Measurements from ENCODE around the gene MLPH.

The MLPH gene

DNA sequence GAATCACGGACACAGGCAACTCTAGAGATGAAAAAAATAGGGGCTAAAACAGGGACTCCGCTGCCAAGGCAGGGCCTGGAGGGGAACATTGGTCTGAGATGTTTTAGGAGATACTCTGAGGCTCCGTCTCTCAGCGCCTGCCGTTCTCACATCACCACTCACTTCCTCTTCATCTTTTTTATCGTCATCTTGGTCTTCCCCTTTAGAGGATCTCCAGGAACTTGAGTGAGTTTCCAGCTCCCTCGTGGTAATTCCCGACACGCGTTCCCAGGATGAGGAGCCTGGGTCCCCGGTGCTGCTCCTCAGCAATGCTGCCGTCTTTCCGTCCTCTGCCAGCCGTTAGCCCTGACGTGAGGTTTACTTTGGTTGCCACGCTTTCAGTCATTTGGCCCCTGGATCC is 16.1 kb downstream of the MLPH start:
- H3K9me3 ChIP-seq (ENCODE audit: insufficient read depth, low read length) = no peaks in the 10 kb centered on the region
- no peaks in the 10 kb centered on the region for H3K79me2 ChIP-seq (ENCODE audit: insufficient read depth, low read length)
- H3K9ac ChIP-seq (ENCODE audit: low read length) = no peak overlapping the region
- H4K20me1 ChIP-seq (ENCODE audit: low read depth, low read length) = no peaks in the 10 kb centered on the region
- H3K4me2 ChIP-seq (ENCODE audit: low read depth, low read length, poor library complexity, severe bottlenecking) = no peak overlapping the region
- H3K36me3 ChIP-seq (ENCODE audit: low read length) = no peaks in the 10 kb centered on the region
- no peaks in the 10 kb centered on the region for H3K27me3 ChIP-seq (ENCODE audit: low read length)
- H2AFZ ChIP-seq (ENCODE audit: low read depth, low read length, severe bottlenecking) = no peak overlapping the region
- no peak overlapping the region for H3K27ac ChIP-seq (ENCODE audit: low read depth, low read length)
- H3F3A ChIP-seq (ENCODE audit: insufficient read depth) = no peaks in the 10 kb centered on the region
- no peak for TF ChIP-seq EZH2phosphoT487 (conservative IDR thresholded peaks at IDR 0.05; ENCODE audit: low read length)
- TF ChIP-seq, protein P1, sequence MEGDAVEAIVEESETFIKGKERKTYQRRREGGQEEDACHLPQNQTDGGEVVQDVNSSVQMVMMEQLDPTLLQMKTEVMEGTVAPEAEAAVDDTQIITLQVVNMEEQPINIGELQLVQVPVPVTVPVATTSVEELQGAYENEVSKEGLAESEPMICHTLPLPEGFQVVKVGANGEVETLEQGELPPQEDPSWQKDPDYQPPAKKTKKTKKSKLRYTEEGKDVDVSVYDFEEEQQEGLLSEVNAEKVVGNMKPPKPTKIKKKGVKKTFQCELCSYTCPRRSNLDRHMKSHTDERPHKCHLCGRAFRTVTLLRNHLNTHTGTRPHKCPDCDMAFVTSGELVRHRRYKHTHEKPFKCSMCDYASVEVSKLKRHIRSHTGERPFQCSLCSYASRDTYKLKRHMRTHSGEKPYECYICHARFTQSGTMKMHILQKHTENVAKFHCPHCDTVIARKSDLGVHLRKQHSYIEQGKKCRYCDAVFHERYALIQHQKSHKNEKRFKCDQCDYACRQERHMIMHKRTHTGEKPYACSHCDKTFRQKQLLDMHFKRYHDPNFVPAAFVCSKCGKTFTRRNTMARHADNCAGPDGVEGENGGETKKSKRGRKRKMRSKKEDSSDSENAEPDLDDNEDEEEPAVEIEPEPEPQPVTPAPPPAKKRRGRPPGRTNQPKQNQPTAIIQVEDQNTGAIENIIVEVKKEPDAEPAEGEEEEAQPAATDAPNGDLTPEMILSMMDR (IDR thresholded peaks at IDR 0.05; ENCODE audit: insufficient read depth, low read length, poor library complexity, severe bottlenecking) = no peak
- H3K4me3 ChIP-seq (ENCODE audit: insufficient read depth, low read length, poor library complexity, severe bottlenecking) = no peak overlapping the region
- no peaks in the 10 kb centered on the region for H3K9me2 ChIP-seq (replicated peaks; ENCODE audit: insufficient read depth, low read length)

DNA sequence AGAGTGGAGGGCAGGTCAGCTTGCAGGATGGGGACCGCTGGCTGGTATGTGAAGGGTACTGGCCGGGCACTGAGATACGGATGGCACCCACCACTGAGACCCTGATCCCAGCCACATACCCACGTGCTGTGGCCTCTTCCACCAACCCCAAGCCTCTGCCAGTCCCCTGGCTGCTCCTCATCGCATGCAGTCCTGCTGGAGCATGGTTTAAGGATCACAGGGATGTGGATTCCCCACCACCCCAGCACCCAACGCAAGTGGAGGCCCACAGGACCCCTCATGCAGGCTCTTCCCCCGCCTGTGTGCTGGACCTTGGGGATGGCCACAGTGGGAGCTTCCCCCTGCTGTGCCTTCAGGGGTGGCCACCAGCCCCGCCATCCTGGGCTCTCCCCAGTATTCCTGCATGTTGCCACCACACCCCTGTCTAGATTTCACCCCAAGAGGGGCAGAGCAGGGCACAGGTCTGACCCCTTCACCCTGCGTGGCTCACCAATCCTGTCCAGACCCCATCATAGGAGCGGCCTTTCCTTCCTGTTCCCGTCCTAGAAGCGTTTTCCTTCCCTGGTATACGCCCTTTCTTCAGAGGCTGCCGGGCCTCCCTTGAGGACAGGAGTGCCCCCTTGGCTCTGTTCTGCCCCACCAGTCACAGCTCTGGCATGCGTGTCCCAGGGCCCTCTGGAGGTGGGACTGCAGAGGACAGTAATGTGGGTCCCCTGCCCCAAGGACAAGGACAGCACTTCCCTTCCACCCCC is 18.3 kb downstream of the MLPH start:
- Histone ChIP-seq H2AFZ (ENCODE audit: low read depth, low read length, severe bottlenecking) (no peak overlapping the region), H3K9me2 (replicated peaks; ENCODE audit: insufficient read depth, low read length) (no peaks in the 10 kb centered on the region), H3K36me3 (ENCODE audit: low read length) (no peaks in the 10 kb centered on the region), H3K27ac (ENCODE audit: low read depth, low read length) (no peak overlapping the region), H3K4me3 (ENCODE audit: insufficient read depth, low read length, poor library complexity, severe bottlenecking) (no peak overlapping the region), H3K9me3 (ENCODE audit: insufficient read depth, low read length) (no peaks in the 10 kb centered on the region), H4K20me1 (ENCODE audit: low read depth, low read length) (no peaks in the 10 kb centered on the region), H3K79me2 (ENCODE audit: insufficient read depth, low read length) (no peaks in the 10 kb centered on the region), H3F3A (ENCODE audit: insufficient read depth) (no peaks in the 10 kb centered on the region), H3K4me2 (ENCODE audit: low read depth, low read length, poor library complexity, severe bottlenecking) (no peak overlapping the region), H3K27me3 (ENCODE audit: low read length) (peaks cover 4% of the 10 kb centered on the region; the same call in 1 of the 2 replicates), H3K9ac (ENCODE audit: low read length) (no peak overlapping the region)
- no peak for TF ChIP-seq EZH2phosphoT487 (conservative IDR thresholded peaks at IDR 0.05; ENCODE audit: low read length)
- TF ChIP-seq, protein P1 (IDR thresholded peaks at IDR 0.05; ENCODE audit: insufficient read depth, low read length, poor library complexity, severe bottlenecking) = no peak

DNA sequence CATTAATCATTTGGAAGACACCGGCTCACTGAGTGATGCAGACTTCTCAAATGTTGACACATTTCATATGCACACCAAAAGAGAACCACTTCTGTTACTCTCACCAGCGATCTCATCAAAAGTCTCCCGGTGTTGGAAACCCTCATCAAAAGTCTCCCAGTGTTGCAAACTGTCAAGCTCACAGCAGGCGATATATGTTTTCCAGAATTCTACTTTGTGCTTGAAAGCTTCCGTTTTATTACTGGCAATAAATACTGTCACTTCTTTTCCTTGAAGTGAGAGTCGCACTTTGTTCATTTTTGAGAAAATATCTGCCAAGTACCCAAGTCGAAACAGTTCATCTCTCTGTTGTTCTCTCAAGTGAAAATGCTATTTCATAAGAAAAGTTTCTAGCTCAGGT is 20.5 kb downstream of the MLPH start:
- H3K27ac ChIP-seq (ENCODE audit: low read depth, low read length) = no peak overlapping the region
- no peaks in the 10 kb centered on the region for H3K9me3 ChIP-seq (ENCODE audit: insufficient read depth, low read length)
- H3K79me2 ChIP-seq (ENCODE audit: insufficient read depth, low read length) = no peaks in the 10 kb centered on the region
- H3K27me3 ChIP-seq (ENCODE audit: low read length) = peaks cover 4% of the 10 kb centered on the region; the same call in 1 of the 2 replicates
- no peak overlapping the region for H3K9ac ChIP-seq (ENCODE audit: low read length)
- H2AFZ ChIP-seq (ENCODE audit: low read depth, low read length, severe bottlenecking) = no peak overlapping the region
- H3F3A ChIP-seq (ENCODE audit: insufficient read depth) = no peaks in the 10 kb centered on the region
- TF ChIP-seq, protein P1 (IDR thresholded peaks at IDR 0.05; ENCODE audit: insufficient read depth, low read length, poor library complexity, severe bottlenecking) = no peak
- TF ChIP-seq EZH2phosphoT487 (conservative IDR thresholded peaks at IDR 0.05; ENCODE audit: low read length) = no peak
- no peaks in the 10 kb centered on the region for H3K9me2 ChIP-seq (replicated peaks; ENCODE audit: insufficient read depth, low read length)
- H3K4me2 ChIP-seq (ENCODE audit: low read depth, low read length, poor library complexity, severe bottlenecking) = no peak overlapping the region
- no peaks in the 10 kb centered on the region for H4K20me1 ChIP-seq (ENCODE audit: low read depth, low read length)
- H3K4me3 ChIP-seq (ENCODE audit: insufficient read depth, low read length, poor library complexity, severe bottlenecking) = no peak overlapping the region
- no peaks in the 10 kb centered on the region for H3K36me3 ChIP-seq (ENCODE audit: low read length)
